GM21526 (cell line): ENCODE data around the gene PCSK6.
"Not testable (repeated sequence)": the region's sequence is repeated elsewhere in the genome, so short reads cannot be mapped to it uniquely, and the experiment has no call there.

Experiments used
- ATAC-seq: cut with Tn5 transposase; IDR thresholded peaks from one replicate; pipeline ENCODE4 v1.9.1; 2021; ENCODE audit warnings: moderate library complexity; ENCODE audit not compliant: unreplicated experiment, low FRiP score

PCSK6 gene

DNA sequence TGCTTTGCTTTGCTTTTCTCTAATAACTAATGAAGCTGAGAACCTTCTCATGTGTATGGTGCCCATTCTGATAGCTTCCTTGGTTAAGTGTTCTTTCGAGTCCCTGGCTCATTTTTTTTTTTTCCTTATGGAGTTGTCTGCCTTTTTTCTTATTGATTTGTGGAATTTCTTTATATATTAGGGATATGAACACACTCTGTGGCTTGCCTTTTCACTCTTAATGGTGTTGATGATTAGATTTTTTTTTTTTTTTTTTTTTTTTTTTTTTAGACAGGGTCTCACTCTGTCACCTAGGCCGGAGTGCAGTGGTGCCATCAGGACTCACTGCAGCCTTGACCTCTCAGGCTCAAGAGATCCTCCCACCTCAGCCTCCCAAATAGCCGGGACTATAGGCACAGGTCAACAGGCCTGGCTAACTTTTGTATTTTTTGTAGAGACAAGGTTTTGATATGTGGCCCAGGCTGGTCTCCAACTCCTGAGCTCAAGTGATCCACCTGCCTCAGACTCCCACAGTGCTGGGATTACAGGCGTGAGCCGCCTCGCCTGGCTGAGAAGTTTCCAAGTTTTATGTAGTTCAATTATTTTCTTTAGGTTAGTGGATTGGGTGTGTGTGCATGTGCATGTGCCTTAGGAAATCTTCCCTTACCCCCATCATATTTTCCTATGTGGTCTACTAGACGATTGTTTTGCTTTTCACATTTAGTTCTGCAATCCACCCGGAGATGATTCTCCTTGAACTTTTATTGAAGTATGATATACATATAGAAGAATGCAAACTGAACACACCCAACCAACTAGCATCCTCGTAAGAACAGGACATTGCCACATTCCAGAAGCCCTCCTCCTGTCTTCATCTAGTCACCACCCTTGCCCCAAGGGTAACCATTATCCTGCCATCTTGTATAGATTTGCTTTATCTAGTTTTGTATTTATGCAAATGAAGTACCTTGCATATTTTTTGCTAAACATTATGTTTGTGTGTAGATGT lies 192.8 kb downstream of the PCSK6 start:
- no peak for ATAC-seq

DNA sequence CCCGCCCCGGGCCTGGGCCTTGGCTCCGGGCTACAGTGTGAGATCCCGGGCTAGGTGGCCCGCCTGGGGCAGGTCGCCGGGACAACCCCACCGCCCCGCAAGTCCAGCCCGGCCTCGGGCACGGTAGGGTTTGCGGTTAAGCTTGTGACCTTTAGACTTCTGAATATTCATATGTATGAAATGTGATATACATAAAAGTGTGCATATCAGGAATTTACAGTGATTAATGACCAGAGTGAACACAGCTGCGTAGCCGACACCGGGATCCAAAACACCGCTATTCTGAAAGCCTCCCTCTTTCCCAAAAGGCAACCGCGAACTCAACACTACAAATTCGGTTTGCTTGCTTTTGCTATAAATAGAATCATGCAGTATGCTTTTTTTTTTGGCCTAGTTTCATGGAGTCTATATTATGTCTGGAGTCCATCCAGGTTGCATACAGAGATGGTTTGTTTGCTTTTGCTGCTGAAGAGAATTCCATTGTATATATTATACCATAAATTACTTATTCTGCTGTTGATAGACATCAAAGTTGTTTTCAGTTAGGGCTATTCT lies 193.8 kb downstream of the PCSK6 start:
- ATAC-seq: no peak

DNA sequence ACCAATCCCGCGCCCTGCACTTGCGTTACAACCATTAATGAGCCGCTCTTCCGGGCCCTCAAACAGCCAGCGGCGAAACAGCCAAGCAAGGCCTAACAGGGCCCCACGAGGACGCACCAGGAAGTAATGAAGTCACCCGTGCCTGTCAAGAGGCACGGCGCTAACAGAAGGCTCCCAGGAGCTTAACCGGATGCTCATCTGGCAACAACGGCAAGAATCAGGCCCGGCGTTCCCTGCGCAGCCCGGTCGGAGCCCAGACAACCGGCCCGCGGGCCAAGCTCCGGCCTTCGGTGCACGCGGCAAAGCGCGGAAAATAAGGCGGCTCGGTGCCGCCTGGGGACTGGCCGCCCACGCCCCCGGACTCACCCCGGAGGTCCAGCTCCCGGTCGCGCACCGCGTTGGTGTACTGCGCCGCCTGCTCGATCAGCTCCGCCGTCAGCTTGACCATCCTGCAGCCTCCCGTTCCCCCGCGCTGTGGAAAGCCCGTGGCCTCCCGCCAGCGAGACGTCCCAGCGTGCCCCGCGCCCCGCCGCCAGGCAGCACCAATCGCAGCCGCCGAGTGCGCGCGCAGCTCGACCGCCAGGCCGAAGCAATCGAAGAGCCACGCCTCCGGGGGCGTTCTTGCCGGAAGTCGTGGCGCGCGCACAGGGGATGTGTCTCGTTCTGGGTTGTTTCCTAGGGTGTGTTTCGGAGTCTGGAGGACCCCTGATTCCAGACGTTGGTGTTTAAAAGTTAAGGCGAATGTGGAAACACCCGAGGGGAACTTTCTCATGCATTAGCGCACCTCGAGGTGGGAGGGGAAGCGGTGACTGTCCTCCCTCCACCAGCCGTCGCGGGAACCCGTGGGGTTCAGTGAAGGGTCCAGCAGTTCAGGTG lies 194.5 kb downstream of the PCSK6 start, which contains the start of gene SNRPA1:
Gene SNRPA1 (minus strand): TSS at position 518 of the 876 bp plus-strand sequence. CDS start 70 bp downstream, at position 448.
- peak; percentile 71 for ATAC-seq

DNA sequence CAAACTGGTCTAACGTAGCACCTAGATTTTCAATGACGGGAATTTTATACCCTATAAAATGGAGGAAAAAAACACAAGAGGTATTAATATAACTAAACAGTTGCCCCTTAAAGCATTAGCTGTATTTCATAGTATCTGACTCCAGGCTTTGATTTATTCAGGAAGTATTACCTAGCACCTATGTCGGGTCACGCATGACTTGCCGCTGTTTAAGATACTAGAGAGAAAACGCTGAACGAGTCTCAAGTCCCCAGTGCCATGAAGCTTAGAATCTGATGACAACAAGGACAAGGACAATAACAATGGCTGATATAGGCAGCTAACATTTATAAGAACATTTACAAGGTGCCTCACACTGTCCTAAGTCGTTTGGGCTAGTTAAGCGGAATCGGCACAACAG lies 196.4 kb downstream of the PCSK6 start:
- no peak for ATAC-seq

DNA sequence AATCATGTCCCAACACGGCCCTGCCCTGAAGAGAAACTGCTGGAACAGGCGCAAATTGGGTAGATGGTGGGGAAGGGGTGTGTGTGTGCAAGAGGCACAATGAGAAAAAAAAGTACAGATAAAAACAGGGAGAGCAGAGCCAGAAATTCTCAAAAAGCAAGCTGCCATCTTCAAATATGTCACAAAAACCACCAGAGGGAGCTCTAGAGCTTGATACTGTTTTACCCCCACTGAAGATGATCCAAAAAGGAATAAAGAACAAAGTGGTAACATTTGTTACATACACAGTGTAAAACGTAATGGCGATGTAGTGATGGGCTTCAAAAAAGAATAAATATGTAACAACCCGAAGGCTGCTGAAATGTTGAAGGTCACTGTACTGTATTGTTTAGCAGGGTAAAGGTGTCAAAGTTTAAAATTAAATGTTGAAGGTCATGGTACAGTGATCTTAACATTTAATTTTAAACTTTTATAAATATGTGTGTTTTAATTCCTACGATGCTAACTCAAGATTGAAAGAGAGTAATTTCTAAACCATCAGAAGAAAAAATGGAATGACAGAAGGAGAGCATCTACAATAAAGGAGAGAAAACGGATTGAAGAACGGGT lies 200.5 kb downstream of the PCSK6 start:
- ATAC-seq: no peak

DNA sequence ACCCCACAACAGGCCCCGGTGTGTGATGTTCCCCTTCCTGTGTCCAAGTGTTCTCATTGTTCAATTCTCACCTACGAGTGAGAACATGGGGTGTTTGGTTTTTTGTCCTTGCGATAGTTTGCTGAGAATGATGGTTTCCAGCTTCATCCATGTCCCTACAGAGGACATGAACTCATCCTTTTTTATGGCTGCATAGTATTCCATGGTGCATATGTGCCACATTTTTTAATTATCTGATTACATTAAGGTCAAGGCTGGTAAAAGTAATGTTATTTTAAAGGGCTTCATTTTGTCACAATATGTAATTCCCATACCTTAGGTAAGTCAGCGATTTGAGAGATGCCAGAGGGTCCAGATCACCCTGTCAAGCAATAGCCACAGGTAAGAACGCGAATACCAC lies 202.2 kb downstream of the PCSK6 start:
- ATAC-seq: not testable (repeated sequence)

DNA sequence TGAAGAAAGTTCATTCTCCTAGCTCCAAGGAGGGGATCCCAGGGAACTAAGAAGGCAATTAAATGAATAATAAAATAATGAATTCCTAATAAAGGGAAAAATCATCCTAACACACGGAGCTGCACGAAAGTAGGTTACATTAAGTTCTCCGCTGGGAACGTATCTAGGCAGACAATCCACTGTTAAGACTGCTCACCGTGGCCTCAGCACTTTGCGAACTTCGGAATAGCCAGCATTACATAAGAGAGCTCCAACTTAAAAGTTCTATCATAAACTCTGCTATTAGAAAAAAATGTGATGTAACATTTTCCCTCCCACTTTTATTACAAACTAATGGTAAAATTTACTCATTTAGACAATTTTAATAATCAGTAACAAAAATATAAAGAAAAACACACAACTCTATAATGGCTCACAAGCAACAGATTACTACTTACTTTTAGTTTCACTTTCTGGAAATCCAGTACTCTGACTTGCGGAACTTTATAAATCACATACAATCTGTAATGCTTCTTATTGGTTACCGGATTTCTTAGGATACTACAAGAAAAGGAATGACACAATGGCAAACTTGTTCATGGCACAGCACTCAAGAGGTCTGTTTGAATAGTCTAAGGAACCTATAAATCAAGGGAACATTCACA lies 202.9 kb downstream of the PCSK6 start:
- no peak for ATAC-seq

DNA sequence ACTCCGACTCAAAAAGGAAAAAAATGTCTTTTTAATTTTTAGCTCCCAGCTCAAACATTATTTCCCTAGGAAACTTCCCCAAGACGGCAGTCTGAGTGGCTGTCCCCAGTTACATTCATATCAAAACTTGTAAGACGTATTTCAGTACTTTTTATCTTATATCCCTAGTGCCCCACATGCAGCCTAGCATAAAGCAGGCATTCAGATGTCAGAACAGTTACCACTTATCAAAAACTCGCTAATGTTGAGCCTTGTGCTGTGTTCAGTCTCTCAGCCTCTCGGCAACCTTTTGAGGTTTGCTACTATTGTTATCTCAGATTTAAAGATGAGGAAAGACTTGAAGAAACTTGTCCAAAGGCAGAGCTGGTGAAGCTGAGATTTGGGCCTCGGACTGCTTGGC lies 205.6 kb downstream of the PCSK6 start:
- no peak for ATAC-seq

DNA sequence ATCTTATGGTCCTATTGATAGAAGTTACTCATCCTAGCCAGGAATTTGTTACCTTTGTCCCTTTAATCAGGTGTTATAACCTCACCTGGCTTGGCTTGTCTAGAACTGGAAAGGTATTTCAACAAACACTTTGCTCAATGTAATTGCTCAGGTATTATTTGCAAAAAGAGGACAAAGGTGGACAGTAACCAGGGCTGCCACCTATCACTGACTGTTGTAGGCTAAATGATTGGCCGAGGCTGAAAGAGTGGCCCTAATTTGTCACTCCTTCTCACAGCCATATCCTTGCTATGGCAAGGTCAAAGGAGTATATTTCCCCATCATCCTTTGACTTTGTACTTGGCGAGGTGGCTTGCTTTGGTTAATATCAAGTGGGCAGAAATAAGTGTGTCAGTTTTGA lies 209.5 kb downstream of the PCSK6 start:
- no peak for ATAC-seq

DNA sequence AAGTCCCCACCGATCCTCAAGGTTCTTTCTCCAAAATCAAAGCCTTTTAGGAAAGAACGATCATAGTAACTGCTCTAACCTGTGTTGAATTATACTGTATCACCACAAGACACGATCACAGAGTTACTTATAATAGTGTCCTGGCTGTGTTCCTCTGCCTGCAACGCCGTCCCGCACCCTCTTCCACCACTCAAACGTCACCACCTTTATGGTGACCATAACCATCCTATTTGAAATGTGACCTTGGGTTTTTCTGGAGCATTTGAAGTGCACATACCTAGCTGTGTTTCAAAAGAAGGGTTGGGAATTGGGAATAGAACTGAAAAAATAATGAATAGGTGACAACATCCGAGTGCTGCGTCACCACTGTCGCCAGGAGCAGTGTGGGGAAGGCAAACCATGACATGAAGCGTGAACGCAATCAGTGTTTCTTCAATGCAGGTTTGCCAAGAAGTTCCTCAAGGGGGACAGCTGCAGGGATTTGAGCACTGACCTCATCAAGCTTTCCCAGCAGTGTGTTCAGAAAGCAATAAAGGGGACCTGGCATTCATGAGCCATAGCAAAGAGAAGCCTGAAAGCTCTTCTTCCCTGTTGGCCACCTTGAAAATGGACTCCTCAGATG lies 211.5 kb downstream of the PCSK6 start:
- ATAC-seq: no peak

DNA sequence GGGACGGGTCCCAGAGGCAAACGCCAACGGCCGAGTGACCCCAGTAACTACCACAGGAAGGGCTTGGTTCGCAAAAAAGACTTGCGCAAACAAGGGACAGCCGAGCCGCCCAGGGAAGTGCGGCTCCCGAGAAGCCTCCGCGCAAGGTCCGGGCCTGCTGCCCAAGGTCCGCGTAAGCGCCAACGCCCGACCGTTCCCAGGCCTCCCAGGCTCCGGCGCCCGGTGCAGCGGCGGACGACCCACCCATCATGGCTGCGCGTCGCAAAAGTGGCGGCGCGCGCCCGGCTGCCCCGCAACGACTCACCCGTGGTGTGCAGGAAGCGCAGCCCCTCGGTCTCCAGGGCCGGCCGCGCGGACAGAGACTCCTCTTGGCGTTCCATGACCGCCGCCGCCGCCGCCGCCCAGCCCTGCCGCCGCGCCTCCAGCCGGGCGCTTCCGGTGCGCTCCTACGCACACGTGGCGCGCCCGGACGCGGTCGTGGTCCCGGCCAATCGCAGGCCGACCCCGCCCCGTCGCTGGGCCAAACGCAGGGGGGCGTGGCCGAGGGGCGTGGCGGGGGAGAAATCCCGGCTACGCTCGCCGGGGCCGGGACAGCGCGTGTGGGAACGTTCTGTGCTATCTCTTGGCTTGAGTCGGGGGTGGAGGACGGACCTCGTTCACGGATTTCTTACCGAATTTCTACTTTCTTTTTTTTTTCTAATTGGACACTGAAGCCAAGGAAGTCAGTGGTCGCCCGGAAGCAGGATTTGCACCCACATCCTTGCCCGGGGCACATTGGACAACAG lies 212.3 kb downstream of the PCSK6 start, which contains the start of gene SELENOS:
Gene SELENOS (minus strand): TSS at position 448 of the 785 bp plus-strand sequence. CDS start 68 bp downstream, at position 380.
- ATAC-seq: peak; percentile 85

DNA sequence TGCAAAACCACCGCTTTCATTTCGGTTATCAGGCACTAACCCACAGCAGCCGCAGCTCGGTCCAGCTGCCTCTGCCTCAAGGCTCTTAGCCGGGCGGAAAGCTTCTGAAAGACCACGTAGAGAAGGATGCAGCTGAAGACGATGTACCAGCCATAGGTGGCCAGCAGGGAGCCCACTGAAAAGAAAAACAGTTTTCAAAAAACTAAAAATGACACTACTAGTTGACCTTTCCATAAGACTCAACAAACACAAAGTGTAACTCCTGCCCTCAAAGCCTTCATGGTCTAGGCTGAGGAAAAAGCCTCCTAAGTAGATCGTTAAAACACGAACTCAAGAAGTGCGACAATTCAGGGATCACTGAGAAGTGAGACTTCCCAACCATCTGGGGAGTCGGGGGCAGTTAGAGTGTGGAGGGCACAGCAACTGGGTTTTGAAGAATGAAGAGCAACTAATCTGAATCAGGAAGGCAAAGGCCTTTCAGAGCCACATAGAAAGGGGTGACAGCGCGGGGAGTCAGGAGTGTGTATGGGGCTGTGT lies 212.9 kb downstream of the PCSK6 start:
- ATAC-seq: peak; percentile 41

DNA sequence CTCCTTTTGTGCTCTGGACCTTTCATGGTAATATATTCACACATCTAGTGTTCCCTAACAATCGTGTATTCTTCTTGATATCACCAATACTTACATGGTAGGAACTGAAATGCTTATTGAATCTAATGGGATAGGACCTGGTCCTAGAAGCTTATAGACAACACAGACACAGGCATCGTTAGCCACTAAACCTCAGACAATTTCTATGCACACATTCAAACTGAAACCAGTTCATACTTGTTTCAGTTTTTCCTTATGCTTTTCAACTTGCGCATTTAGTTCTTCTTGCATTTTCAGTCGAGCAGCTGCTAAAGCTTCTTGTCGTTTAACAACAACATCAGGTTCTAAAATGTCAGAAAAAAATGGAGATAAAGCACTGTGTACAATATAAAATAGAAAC lies 214.5 kb downstream of the PCSK6 start:
- ATAC-seq: peak; percentile 25

DNA sequence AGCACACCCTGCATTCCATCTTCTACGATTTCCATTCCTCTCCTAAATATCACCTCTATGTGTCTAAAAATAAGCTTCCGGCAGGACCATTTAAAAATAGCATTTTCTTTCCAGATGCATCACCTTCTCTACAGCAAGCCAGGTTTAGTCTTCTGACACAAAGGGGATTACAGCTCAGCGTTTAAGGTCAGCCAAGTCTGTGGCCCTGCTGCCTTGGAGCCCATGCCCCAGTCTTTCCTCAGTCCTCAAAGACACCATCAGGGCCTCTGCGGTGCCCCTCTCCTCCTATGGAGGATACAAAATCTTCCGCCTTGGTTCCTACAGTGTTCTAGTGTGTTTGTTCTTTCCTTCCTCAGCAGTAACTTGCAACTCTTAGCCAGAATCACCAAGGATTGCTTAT lies 216.0 kb downstream of the PCSK6 start:
- ATAC-seq: no peak

DNA sequence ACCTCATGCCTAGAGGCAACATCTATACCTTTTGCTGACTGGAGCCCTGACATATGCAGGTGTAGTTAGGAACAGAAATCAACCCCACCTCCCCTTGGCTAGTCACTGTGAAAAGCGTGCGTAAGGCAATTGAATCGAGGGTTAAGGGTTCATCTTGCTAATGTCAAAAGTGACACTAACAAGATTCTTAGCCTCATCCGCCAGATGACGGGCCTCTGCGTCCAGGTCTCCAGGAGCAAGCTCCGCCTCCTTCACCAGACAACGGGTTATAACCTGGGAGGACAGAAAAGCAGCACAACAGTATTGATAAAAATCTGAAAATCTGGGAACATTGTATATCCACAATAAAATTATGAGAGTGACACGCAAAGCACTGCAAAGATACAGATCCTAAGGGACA lies 216.9 kb downstream of the PCSK6 start:
- no peak for ATAC-seq

DNA sequence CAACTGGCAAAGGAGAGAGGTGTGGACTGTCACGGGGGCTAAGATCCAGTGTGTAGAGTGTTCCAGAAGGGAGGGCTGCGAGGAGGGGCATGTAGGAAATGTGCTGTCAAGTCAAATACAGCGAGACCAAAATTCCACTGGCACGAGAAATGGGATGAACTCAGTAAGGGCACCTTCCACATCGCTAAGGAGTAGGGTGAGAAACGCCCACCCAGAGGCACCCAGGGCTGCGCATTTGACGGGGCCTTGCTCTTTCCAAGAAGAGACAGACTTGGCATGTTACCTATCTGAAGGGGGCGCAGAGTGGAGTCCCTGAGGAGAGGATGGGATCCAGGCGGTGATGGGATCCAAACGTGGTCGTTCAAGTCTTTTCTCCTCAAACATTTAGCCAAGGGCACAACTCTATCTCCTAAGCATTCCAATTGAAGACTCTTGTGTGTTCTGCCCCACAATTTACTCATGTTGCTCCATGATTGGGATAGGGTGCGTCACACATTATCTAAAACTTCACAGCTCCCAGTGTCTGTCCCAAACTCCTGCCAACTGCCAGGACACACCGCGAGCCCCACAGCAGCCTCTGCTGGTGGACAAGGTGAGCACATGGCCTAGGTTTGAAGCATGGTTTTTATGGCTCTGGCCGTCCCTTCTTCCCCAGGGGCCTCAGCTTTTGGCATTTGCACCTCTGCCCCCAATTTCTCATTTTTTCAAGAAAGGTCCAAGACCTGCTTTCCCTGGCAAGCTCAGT lies 219.9 kb downstream of the PCSK6 start:
- ATAC-seq: no peak

DNA sequence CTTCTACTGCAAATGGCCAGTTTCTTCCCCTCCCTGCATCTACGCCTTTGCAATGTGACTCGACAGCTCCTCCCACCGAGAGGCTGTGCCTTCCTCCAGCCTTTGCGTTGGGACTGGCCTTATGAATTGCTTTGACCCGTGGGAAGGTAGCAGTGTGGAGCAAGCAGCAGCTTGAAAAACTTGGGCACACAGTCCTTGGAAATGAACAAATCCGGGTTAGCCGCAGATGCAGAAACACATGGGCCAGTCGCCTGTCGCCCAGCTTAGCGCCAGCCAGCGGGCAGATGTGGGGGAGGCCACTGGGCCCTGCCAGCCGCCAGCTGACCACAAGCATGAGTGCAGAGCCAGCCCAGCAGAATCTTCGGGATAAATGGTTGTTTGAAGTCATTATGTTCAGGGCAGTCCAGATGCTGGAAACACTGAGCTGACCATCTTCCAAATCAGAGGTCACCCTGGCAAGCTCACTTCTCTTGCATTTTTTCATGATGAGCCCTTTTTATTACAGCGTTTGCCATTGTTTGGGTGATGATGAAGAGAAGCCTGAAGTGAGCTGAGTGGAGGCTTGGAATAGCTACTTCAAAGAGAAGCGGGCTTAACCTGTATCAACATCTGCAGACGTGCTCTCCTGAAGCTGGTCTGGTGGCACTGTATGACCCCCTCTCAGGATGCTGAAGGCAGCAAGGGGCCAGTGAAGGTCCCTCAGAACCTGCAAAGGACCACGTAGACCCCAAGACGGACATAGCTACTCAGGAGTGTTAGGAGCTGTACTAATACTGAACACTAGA lies 222.0 kb downstream of the PCSK6 start:
- ATAC-seq: no peak
